GM21576 (cell line): ENCODE measurements around the gene CGB2.
"Not testable (repeated sequence)": the region's sequence is repeated elsewhere in the genome, so short reads cannot be mapped to it uniquely, and the experiment has no call there.

Source experiments
- ATAC-seq: cut with Tn5 transposase; IDR thresholded peaks from one replicate; pipeline ENCODE4 v1.9.1; 2021; ENCODE audit warnings: mild to moderate bottlenecking, moderate library complexity; ENCODE audit not compliant: unreplicated experiment

CGB2 gene

GRCh38 chr19:49064768-49065611 lies 33.3 kb downstream of the CGB2 start, which contains the start of gene NTF4:
Gene NTF4 (minus strand): TSS chr19:49064818. CDS start chr19:49061997, 2,821 bp downstream.
- no peak for ATAC-seq

DNA sequence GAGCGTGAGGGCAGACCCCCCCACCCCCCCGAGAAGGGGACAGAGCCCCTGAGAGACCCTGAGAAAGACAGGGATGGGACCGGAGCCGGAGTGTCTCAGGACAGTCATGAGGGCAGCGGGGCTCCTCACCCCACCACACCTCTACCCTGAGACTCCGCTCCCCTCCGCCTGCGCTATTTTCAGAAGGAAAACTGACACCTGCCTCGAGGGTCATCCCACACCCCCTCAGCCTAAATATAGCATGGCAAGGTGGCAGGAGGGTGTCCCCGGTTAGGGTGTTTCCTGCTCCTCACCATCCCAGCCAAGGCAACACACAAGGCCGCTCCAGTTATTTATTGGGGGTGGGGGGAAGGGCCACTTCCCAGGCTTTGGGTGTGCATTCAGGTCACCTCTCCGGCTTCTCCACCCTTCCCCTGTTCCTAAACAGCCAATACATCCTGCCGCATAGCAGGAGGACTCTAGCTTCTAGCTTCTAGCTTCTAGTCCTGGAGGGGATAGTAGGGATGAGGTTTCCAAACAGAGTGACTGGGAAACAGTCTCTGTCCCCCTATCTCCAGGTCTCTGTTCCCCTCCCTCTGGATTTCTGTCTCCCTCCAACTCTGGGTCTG lies 34.3 kb downstream of the CGB2 start:
- no peak for ATAC-seq

DNA sequence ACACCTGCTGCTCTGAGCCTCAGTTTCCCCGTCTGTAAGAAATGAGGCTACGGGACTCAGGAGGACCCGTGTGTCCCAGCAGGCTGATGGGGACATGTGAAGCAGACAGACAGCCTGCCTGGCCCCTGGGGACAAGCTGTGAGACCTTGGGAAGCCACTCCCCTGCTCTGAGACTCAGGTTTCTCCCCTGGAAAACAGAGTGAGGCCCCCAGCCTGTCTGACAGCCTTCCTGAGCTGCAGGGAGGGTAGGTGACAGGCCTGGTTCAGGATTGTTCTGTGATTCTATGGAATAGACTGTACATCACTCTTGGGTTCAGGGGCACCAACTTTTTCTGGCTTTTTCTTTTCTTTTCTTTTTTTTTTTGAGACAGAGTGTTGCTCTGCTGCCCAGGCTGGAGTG lies 35.9 kb downstream of the CGB2 start:
- no peak for ATAC-seq

DNA sequence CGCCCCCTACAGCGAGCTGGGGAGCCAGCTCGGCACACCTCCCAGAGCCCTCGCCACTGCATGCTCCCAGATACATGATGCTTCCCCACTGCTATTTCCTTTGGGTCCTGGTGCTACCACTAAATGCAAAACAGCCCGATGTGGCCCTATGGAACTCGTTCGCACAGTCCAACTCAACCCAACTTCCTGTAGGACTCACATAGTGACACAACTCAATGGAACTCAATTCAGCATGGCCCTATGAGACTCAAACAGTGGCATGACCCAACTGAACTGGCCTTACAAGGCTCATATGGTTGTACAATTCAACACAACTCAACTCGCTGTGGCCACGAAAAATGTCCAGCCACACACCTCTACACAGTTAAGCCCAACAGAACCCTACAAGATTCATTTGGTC lies 37.3 kb downstream of the CGB2 start:
- ATAC-seq: no peak

- ATAC-seq: no peak
These were observed 38.7 kb downstream of the CGB2 start for GRCh38 chr19:49070416-49070815.

DNA sequence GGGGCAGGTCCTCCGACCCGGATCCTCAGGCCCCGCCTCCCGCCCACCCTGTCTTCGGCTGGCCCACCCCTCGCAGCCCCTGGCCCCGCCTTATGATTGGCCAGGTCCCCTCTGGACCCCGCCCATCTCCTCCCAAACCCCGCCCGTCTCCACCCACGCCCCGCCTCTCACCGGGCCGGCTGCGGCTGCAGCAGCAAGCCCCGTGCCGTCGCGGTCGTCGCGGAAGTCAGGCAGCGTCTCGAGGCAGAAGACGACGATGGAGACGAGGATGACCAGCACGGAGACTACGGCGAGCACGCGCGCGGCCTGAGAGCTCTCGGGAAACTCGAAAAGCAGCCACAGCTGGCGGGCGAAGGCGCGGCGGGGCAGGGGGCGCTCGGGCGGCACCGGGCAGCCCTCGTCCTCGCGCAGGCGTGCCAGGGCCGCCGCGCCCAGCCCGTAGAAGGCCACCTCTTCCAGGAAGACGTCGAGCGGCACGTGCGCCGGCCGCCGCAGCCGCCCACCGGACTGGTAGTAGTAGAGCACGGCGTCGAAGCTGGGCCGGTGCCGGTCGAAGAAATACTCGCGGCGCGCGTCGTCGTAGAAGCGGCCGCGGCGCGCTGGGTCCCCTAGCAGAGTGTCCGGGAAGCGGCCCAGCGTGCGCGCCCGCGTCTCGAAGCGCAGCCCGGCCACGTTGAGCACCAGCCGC lies 40.3 kb downstream of the CGB2 start:
- no peak for ATAC-seq

- ATAC-seq: no peak
These were observed 42.1 kb downstream of the CGB2 start for GRCh38 chr19:49073514-49074378.

- not testable (repeated sequence) for ATAC-seq
These were observed 43.2 kb downstream of the CGB2 start for GRCh38 chr19:49074869-49075268.

DNA sequence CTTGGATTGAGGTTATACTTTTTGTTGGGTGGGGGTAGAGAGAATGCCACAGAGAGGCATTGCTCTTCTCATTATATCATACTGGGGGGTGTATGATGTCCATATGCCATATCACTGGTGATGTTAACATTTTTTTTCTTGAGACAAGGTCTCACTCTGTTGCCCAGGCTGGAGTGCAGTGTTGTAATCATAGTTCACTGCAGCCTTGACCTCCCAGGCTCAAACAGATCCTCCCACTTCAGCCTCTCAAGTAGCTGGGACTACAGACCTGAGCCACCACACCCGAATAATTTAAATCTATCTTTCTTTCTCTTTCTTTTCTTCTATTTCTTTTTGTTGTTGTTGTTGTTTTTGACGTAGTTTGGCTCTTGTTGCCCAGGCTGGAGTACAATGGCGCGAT lies 48.7 kb downstream of the CGB2 start:
- ATAC-seq: no peak

DNA sequence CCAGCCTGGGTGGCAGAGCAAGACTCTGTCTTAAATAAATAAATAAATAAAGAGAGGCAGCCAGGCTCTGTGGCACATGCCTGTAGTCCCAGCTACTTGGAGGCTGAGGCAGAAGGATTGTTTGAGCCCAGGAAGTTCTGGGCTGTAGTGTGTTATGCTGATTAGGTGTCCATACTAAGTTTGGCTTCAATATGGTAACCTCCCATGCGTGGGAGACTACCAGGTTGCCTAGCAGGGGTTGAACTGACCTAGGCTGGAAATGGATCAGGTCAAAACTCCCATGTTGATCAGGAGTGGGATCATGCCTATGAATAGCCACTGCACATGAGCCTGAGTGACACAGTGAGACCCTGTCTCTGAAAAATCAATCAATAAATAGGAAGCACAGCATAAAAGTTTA lies 49.6 kb downstream of the CGB2 start:
- no peak for ATAC-seq
